SK-N-SH (cell line): ENCODE results near the gene FBN1. TPM values are rescaled to one million over a fixed set of nuclear protein-coding genes. Genes with fewer than 3 reads are reported as not detected.

Experiments
- CTCF ChIA-PET: fragments of 300-600, 350-600 bp; formaldehyde crosslinking; extraction: SDS; loops from one replicate; lab custom pipeline; 2021; lab: Yijun Ruan, JAX
- POLR2A ChIA-PET: fragments of 350-600 bp; sonication (Branson Sonifier 250); formaldehyde crosslinking; extraction: SDS; loops from one replicate; lab custom pipeline; 2020; ENCODE audit warnings: antibody characterized with exemption, inconsistent platforms; lab: Yijun Ruan, JAX
- DNase-seq: peaks from one replicate; pipeline ENCODE4 v3.0.0; 2012
- H2AFZ ChIP-seq: fragments of 200-600 bp; sonication (generic); 2 replicates; pipeline ENCODE4 v1.8.1; 2016; ENCODE audit warnings: antibody characterized with exemption, mild to moderate bottlenecking, low read depth
- H3F3A ChIP-seq: fragments of 200-600 bp; sonication (generic); replicated peaks from 2 replicates; pipeline ENCODE3; 2016; ENCODE audit warnings: antibody characterized with exemption, mild to moderate bottlenecking; ENCODE audit not compliant: insufficient read depth
- H3K27ac ChIP-seq, 2 experiments: fragments of 200-500 bp in 1 of 2; fragments of 200-600 bp in 1 of 2; sonication (Bioruptor generic) in 1 of 2; sonication (generic), shearing (Covaris generic) in 1 of 2; 2 replicates each; pipeline versions ENCODE4 v1.5.1 to v1.6.1; 2014 to 2016; ENCODE audit warnings: low read depth in 2 of 2, inconsistent platforms in 1 of 2, low read length in 1 of 2, mild to moderate bottlenecking in 1 of 2, mixed read lengths in 1 of 2
- H3K27me3 ChIP-seq: fragments of 200-600 bp; sonication (generic), shearing (Covaris generic); 2 replicates; pipeline ENCODE4 v1.6.1; 2016; ENCODE audit warnings: mixed run types; ENCODE audit not compliant: insufficient read depth
- H3K36me3 ChIP-seq, 2 experiments: fragments of 200-500 bp in 1 of 2; fragments of 200-600 bp in 1 of 2; sonication (Bioruptor generic) in 1 of 2; sonication (generic) in 1 of 2; replicated peaks in 1 of 2; 2 replicates each; pipeline versions ENCODE3 to v1.5.1; 2014 to 2016; ENCODE audit warnings: low read length in 1 of 2, mild to moderate bottlenecking in 1 of 2; ENCODE audit not compliant: insufficient read depth in 2 of 2, control insufficient read depth in 1 of 2
- H3K4me1 ChIP-seq, 2 experiments: fragments of 200-500 bp in 1 of 2; fragments of 200-600 bp in 1 of 2; sonication (Bioruptor generic) in 1 of 2; sonication (generic), shearing (Covaris generic) in 1 of 2; 2 replicates each; pipeline versions ENCODE4 v1.5.1 to v1.6.1; 2014 to 2016; ENCODE audit warnings: low read depth in 1 of 2, low read length in 1 of 2, mixed run types in 1 of 2; ENCODE audit not compliant: insufficient read depth in 2 of 2, control insufficient read depth in 1 of 2
- H3K4me2 ChIP-seq: fragments of 200-600 bp; sonication (generic), shearing (Covaris generic); 2 replicates; pipeline ENCODE4 v1.6.1; 2017; ENCODE audit warnings: mixed run types
- H3K4me3 ChIP-seq, 2 experiments: fragments of 200-500 bp in 1 of 2; fragments of 200-600 bp in 1 of 2; sonication (Bioruptor generic) in 1 of 2; sonication (generic), shearing (Covaris generic) in 1 of 2; 2 replicates each; pipeline versions ENCODE4 v1.5.1 to v1.8.1; 2014 to 2016; ENCODE audit warnings: low read depth in 2 of 2, inconsistent platforms in 1 of 2, low read length in 1 of 2, mild to moderate bottlenecking in 1 of 2, mixed read lengths in 1 of 2, moderate library complexity in 1 of 2
- H3K79me2 ChIP-seq: fragments of 200-600 bp; sonication (generic); 2 replicates; pipeline ENCODE4 v1.8.1; 2017; ENCODE audit warnings: mild to moderate bottlenecking; ENCODE audit not compliant: insufficient read depth
- H3K9ac ChIP-seq: fragments of 200-600 bp; sonication (generic); 2 replicates; pipeline ENCODE4 v1.6.1; 2017; ENCODE audit warnings: mixed run types
- H3K9me2 ChIP-seq: fragments of 200-600 bp; sonication (generic); 2 replicates; pipeline ENCODE4 v1.6.1; 2017; ENCODE audit warnings: mixed run types
- H3K9me3 ChIP-seq: fragments of 200-600 bp; sonication (generic); 2 replicates; pipeline ENCODE4 v1.6.1; 2017; ENCODE audit warnings: mixed run types, mild to moderate bottlenecking, moderate library complexity
- H4K20me1 ChIP-seq: fragments of 200-600 bp; sonication (generic); 2 replicates; pipeline ENCODE4 v1.6.1; 2017; ENCODE audit warnings: mild to moderate bottlenecking, mixed run types; ENCODE audit not compliant: insufficient read depth
- GATA2 ChIP-seq: sonication (generic); formaldehyde crosslinking; IDR thresholded peaks from 2 replicates; pipeline ENCODE4 v1.5.0; 2020; ENCODE audit warnings: mild to moderate bottlenecking, missing genetic modification reagents
- PBX3 ChIP-seq: IDR thresholded peaks from 2 replicates; pipeline ENCODE4; 2012
- REST ChIP-seq: IDR thresholded peaks from 2 replicates; pipeline ENCODE4 v1.6.1; 2012; ENCODE audit warnings: mild to moderate bottlenecking, low read depth, low read length, moderate library complexity
- TAF1 ChIP-seq: IDR thresholded peaks from 2 replicates; pipeline ENCODE4 v1.6.1; 2012; ENCODE audit warnings: low read depth, mild to moderate bottlenecking, low read length, moderate library complexity, borderline replicate concordance
- USF1 ChIP-seq: IDR thresholded peaks from 2 replicates; pipeline ENCODE4 v1.4.0; 2012; ENCODE audit warnings: low read depth, borderline replicate concordance
- WGBS: methylation state at CpG from one replicate; pipeline ENCODE4 v1.1.6; 2017; ENCODE audit warnings: low lambda C conversion rate; 5-methylcytosine and 5-hydroxymethylcytosine counted together
- polyA plus RNA-seq, 3 experiments: library from polyadenylated mRNA; depleted of rRNA; stranded (reverse); fragments of >200 nt; gene quantifications; 2 replicates each; pipeline ENCODE4 v1.2.3, GENCODE V29; 2012

FBN1 gene
- polyA plus RNA-seq, 1 of the 3 experiments (the other 2 are of a cell fraction): 248 TPM

GRCh38 chr15:48644827-48645557 is 517 bp downstream of the FBN1 start:
- TF ChIP-seq USF1: no peak
- TF ChIP-seq GATA2: no peak
- TF ChIP-seq REST: 0 out of 2 replicates have a peak, but pooled peaks have one; percentile 7
- TF ChIP-seq, all 33 proteins: peak for 1
- Histone ChIP-seq H3K27me3 (no peaks in the 10 kb centered on the region), H3K4me2 (peak overlapping the region; percentile 82), H3F3A (peaks cover 19% of the 10 kb centered on the region), H3K4me3 (peak overlapping the region; percentile 75 to 96), H3K4me1 (peaks cover 12 to 20% of the 10 kb centered on the region in 2 experiments), H3K9ac (peak overlapping the region; percentile 94), H3K27ac (peak overlapping the region; percentile 89 to 91), H3K79me2 (peaks cover 73% of the 10 kb centered on the region), H3K36me3 (peaks cover 14 to 39% of the 10 kb centered on the region in 2 experiments), H2AFZ (no peak overlapping the region), H3K9me3 (no peaks in the 10 kb centered on the region), H3K9me2 (no peaks in the 10 kb centered on the region), H4K20me1 (peaks cover 42% of the 10 kb centered on the region)
- peak; percentile 85 for DNase-seq
- 8% methylated on average over 8 of the region's 79 CpGs for WGBS
- POLR2A ChIA-PET: interaction anchor here (0.5 to 1.8 kb wide), 5 partner anchors 108 to 319 kb away, joined by 3 to 8 read pairs (median 3); partner anchors contain the start of gene CEP152
- CTCF ChIA-PET: interaction anchor here (0.6 to 2.7 kb wide), 8 partner anchors 138 to 310 kb away, joined by 3 to 12 read pairs (median 4); no protein-coding TSS in a partner anchor

- Histone ChIP-seq H3K4me1 (peaks cover 12 to 20% of the 10 kb centered on the region in 2 experiments), H3K4me3 (peak overlapping the region; percentile 75 to 96), H3F3A (peaks cover 25% of the 10 kb centered on the region), H3K79me2 (peaks cover 78% of the 10 kb centered on the region), H3K27me3 (no peaks in the 10 kb centered on the region), H3K27ac (peak overlapping the region; percentile 89 to 91), H3K9ac (peak overlapping the region; percentile 94), H2AFZ (no peak overlapping the region), H3K36me3 (peaks cover 19 to 44% of the 10 kb centered on the region in 2 experiments), H3K9me3 (no peaks in the 10 kb centered on the region), H3K4me2 (peak overlapping the region; percentile 82), H3K9me2 (no peaks in the 10 kb centered on the region), H4K20me1 (peaks cover 42% of the 10 kb centered on the region)
- under 1% methylated on average over 18 of the region's 26 CpGs for WGBS
- CTCF ChIA-PET: interaction anchor here (0.6 to 2.7 kb wide), 5 partner anchors 140 to 292 kb away, joined by 3 to 12 read pairs (median 4); no protein-coding TSS in a partner anchor
- POLR2A ChIA-PET: interaction anchor here (1.4 to 1.8 kb wide), 2 partner anchors 108 to 166 kb away, joined by 3 to 8 read pairs; partner anchors contain the start of gene CEP152
- DNase-seq: no peak
- 0 out of 2 replicates have a peak, but pooled peaks have one; percentile 19 for TF ChIP-seq TAF1
- TF ChIP-seq PBX3: no peak
These were observed 1.1 kb downstream of the FBN1 start for GRCh38 chr15:48644467-48644826.
